Left renal cortex interstitium (tissue), 4 donors: Measurements from ENCODE around the gene HELZ. TPM values are rescaled to one million over a fixed set of nuclear protein-coding genes. Genes with fewer than 3 reads are reported as not detected.
"Not testable (repeated sequence)": the region's sequence is repeated elsewhere in the genome, so short reads cannot be mapped to it uniquely, and the experiment has no call there.

ENCODE experiments used
- DNase-seq, 4 donors: peaks; one replicate each; pipeline ENCODE4 v3.0.0-alpha.2; 2013; ENCODE audit warnings: low read depth in 4 of 4, low spot score in 2 of 4, missing footprints in 1 of 4
- polyA plus RNA-seq, 4 donors: library from polyadenylated mRNA; unstranded; fragments of 120-200 nt; gene quantifications; one replicate each; pipeline ENCODE4 v1.2.1, GENCODE V29; 2013; ENCODE audit not compliant: insufficient read length in 4 of 4

The HELZ gene
- polyA plus RNA-seq, 4 donors = 21.6 to 38.8 (median 33.2) TPM

GRCh38 chr17:67125417-67125816, 119.6 kb downstream of the HELZ start:
- DNase-seq = no peak

GRCh38 chr17:67124450-67125148, 120.4 kb downstream of the HELZ start:
- no peak for DNase-seq

DNA sequence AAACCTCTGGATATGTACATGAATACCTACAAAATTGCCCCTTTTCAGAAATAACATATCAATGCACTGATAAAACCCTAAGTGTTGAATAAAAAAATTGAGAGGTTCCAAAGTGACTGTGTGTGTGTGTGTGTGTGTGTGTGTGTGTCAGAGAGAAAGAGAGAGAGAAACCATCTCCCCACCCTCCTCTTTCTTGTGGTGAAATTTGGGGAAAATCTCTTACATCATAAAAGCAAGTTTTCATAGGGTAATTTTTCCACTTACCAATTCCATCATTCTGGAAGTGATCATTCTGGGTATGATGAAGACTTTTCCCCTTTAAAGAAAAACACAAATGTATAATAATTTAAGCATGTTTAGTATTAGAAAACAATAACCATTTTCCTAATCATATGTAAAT, 121.3 kb downstream of the HELZ start:
- DNase-seq = no peak

GRCh38 chr17:67121316-67121891, 123.6 kb downstream of the HELZ start:
- DNase-seq = no peak

DNA sequence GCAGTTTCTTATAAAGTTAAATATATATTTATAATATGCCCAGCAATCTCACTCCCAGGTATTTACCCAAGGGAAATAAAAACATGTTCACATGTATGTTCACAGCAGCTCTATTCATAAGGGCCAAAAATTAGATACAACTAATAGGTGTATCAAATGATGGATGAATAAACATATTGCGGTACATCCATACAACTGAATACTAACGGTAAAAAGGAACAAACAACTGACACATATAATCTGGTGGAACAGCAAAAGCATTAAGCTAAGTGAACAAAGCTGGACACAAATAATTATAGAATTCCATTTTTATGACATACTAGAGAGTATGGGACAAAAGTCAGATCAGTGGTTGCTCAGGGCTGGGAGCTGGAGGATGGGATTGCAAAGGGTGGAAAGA, 125.9 kb downstream of the HELZ start:
- no peak for DNase-seq

GRCh38 chr17:67116045-67116575, 128.9 kb downstream of the HELZ start:
- DNase-seq = no peak

DNA sequence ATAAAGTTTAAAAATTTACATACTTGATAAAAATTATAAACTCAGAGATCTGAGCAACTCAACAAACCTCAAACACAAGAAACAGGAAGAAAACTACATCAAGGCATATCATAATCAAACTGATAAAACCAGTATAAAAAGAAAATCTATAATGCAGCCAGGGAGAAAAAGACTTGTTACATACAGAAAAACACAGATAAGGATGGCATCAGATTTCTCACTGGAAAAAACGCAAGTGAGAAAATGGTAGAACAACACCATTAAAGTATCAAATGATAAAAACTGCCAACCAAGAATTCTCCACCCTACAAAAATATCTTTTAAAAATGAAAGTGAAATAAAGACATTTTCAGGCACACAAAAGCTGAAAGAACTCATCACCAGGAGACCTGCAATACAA, 129.6 kb downstream of the HELZ start:
- DNase-seq = no peak

GRCh38 chr17:67113486-67113885, 131.5 kb downstream of the HELZ start:
- DNase-seq = no peak

DNA sequence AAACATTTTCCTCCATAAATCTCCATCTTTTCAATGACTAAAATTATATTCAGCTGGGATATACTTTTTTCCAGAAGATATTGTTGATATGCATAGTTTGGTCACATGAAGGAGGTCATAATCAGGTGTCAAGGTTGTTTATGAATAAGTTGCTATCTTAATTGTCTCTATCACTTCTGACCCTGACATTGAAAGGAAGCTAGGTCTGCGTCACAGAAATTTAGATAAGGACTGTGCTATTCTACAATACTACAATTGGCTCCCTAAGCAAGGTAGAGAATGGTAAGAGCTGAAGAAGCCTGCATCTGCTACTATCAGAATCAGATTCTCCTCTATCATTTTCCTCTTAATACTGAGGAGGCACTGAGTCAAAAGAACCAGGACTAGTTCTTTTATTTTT, 133.2 kb downstream of the HELZ start:
- no peak for DNase-seq

- no peak for DNase-seq
These were observed 133.7 kb downstream of the HELZ start for GRCh38 chr17:67111327-67111726.

- no peak for DNase-seq
These were observed 134.4 kb downstream of the HELZ start for GRCh38 chr17:67110619-67111018.

DNA sequence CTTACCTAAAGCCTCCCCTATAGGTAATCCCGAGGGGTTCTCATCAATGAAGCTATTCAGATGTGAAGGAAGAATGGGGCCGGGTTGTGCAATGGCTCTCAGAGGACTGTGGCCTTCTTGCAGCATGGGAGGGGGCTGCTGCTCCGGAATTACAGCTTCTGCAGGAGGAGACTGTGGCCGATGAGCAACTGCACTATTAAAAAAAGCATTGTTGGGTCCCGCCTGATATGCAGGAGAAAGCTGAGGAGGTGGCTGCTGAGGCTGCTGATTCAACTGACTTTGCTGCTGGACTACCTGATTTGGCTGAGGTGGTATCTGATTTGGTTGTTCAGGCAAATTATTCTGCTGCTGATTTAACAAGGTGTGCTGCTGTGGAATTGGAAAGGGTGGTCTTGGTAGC, 135.9 kb downstream of the HELZ start:
- DNase-seq = no peak

- DNase-seq = no peak
These were observed 136.9 kb downstream of the HELZ start for GRCh38 chr17:67107811-67108775.

GRCh38 chr17:67107171-67107570, 137.8 kb downstream of the HELZ start:
- peak in 1 of 4 donors; percentile 9 for DNase-seq

DNA sequence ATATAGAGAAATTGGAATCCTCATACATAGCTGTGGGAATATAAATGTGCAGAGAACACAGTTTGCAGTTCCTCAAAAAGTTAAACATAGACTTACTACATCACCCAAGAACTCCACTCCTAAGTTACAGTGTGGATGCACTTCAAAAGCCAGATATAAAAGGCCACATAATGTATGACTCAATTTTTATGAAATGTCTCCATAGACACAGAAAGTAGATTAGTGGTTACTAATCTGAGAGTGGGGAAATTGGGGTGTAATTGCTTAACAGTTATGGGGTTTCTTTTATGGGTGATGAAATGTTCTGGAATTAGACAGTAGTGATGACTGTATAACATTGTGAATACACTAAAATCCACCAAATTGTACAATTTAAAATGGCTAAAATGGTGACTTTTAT, 139.8 kb downstream of the HELZ start:
- DNase-seq = no peak

GRCh38 chr17:67104641-67105040, 140.4 kb downstream of the HELZ start:
- DNase-seq = not testable (repeated sequence)

- no peak for DNase-seq
These were observed 147.0 kb downstream of the HELZ start for GRCh38 chr17:67098006-67098405.

- DNase-seq = no peak
These were observed 148.4 kb downstream of the HELZ start for GRCh38 chr17:67096609-67097008.

- DNase-seq = no peak
These were observed 149.2 kb downstream of the HELZ start for GRCh38 chr17:67095803-67096202.

GRCh38 chr17:67095291-67095690, 149.7 kb downstream of the HELZ start:
- not testable (repeated sequence) for DNase-seq

GRCh38 chr17:67093348-67093747, 151.6 kb downstream of the HELZ start:
- no peak for DNase-seq
